ENCODE results near the gene MED29. TPM values are rescaled to one million over a fixed set of nuclear protein-coding genes. Genes with fewer than 3 reads are reported as not detected.

Gene MED29
- total RNA-seq, 1 experiment from 2014 or later = 42.9 TPM

DNA sequence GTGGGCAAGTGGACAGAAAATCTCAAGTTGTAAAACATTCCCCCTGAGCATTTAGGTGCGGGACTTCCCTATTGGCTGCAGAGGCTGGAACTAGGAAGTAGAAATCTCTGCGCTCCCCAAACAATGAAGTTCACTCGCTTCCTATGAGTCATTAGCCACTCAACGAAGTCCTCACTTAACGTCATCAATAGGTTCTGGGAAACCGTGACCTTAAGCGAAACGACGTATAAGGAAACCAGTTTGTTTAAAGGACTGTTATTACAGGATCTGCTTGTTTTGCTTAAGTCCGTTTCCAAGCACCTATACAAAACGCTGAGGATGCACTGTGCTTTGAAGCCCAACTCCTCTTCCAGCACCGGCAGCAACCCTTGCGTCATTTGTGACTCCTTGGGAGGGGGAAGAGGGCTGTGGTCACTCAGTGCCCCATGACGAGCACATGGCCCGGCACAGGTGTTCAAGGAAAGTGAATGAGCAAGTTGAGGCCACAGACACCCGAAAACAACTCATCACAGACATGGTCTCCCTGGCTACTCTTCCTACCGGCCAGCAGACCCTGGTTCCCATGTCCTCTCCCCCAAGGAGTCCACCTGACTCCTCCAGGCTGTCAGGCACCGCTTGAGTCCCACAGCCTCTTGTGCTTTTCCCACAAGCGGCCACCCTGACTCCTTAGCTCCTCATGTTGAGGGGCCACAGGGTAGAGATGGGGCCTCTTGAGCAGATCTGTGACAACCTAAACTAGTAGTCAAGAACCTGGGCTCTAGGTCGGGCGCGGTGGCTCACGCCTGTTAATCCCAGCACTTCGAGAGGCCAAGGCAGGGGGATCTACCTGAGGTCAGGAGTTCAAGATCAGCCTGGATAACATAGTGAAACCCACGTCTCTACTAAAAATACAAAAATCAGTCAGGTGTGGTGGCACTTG, 39.8 kb downstream of the MED29 start (continued):
- TF ChIP-seq, protein P1, sequence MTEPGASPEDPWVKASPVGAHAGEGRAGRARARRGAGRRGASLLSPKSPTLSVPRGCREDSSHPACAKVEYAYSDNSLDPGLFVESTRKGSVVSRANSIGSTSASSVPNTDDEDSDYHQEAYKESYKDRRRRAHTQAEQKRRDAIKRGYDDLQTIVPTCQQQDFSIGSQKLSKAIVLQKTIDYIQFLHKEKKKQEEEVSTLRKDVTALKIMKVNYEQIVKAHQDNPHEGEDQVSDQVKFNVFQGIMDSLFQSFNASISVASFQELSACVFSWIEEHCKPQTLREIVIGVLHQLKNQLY (CRISPR knock-in tag; IDR thresholded peaks at IDR 0.05) = no peak
- no peak for TF ChIP-seq TP53 (CRISPR knock-in tag; IDR thresholded peaks at IDR 0.05)
- TF ChIP-seq, protein P2, sequence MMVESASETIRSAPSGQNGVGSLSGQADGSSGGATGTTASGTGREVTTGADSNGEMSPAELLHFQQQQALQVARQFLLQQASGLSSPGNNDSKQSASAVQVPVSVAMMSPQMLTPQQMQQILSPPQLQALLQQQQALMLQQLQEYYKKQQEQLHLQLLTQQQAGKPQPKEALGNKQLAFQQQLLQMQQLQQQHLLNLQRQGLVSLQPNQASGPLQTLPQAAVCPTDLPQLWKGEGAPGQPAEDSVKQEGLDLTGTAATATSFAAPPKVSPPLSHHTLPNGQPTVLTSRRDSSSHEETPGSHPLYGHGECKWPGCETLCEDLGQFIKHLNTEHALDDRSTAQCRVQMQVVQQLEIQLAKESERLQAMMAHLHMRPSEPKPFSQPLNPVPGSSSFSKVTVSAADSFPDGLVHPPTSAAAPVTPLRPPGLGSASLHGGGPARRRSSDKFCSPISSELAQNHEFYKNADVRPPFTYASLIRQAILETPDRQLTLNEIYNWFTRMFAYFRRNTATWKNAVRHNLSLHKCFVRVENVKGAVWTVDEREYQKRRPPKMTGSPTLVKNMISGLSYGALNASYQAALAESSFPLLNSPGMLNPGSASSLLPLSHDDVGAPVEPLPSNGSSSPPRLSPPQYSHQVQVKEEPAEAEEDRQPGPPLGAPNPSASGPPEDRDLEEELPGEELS (CRISPR knock-in tag; IDR thresholded peaks at IDR 0.05) = no peak
- TF ChIP-seq, protein P3, sequence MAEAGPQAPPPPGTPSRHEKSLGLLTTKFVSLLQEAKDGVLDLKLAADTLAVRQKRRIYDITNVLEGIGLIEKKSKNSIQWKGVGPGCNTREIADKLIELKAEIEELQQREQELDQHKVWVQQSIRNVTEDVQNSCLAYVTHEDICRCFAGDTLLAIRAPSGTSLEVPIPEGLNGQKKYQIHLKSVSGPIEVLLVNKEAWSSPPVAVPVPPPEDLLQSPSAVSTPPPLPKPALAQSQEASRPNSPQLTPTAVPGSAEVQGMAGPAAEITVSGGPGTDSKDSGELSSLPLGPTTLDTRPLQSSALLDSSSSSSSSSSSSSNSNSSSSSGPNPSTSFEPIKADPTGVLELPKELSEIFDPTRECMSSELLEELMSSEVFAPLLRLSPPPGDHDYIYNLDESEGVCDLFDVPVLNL (CRISPR knock-in tag; IDR thresholded peaks at IDR 0.05; ENCODE audit: borderline replicate concordance, low read depth) = no peak
- no peak for TF ChIP-seq JUN (CRISPR knock-in tag; IDR thresholded peaks at IDR 0.05)
- TF ChIP-seq FOXP1 (CRISPR knock-in tag; IDR thresholded peaks at IDR 0.05; ENCODE audit: borderline replicate concordance) = 0 out of 2 replicates have a peak, but pooled peaks have one; percentile 22
- no peak for TF ChIP-seq SOX15 (CRISPR knock-in tag; IDR thresholded peaks at IDR 0.05)
- no peak for TF ChIP-seq ERG (CRISPR knock-in tag; IDR thresholded peaks at IDR 0.05)
- TF ChIP-seq, protein P4, sequence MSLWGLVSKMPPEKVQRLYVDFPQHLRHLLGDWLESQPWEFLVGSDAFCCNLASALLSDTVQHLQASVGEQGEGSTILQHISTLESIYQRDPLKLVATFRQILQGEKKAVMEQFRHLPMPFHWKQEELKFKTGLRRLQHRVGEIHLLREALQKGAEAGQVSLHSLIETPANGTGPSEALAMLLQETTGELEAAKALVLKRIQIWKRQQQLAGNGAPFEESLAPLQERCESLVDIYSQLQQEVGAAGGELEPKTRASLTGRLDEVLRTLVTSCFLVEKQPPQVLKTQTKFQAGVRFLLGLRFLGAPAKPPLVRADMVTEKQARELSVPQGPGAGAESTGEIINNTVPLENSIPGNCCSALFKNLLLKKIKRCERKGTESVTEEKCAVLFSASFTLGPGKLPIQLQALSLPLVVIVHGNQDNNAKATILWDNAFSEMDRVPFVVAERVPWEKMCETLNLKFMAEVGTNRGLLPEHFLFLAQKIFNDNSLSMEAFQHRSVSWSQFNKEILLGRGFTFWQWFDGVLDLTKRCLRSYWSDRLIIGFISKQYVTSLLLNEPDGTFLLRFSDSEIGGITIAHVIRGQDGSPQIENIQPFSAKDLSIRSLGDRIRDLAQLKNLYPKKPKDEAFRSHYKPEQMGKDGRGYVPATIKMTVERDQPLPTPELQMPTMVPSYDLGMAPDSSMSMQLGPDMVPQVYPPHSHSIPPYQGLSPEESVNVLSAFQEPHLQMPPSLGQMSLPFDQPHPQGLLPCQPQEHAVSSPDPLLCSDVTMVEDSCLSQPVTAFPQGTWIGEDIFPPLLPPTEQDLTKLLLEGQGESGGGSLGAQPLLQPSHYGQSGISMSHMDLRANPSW (CRISPR knock-in tag; conservative IDR thresholded peaks at IDR 0.05; ENCODE audit: low read depth) = no peak
- TF ChIP-seq, protein P5, sequence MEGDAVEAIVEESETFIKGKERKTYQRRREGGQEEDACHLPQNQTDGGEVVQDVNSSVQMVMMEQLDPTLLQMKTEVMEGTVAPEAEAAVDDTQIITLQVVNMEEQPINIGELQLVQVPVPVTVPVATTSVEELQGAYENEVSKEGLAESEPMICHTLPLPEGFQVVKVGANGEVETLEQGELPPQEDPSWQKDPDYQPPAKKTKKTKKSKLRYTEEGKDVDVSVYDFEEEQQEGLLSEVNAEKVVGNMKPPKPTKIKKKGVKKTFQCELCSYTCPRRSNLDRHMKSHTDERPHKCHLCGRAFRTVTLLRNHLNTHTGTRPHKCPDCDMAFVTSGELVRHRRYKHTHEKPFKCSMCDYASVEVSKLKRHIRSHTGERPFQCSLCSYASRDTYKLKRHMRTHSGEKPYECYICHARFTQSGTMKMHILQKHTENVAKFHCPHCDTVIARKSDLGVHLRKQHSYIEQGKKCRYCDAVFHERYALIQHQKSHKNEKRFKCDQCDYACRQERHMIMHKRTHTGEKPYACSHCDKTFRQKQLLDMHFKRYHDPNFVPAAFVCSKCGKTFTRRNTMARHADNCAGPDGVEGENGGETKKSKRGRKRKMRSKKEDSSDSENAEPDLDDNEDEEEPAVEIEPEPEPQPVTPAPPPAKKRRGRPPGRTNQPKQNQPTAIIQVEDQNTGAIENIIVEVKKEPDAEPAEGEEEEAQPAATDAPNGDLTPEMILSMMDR (IDR thresholded peaks at IDR 0.05) = no peak
- no peak for TF ChIP-seq NR3C1 (CRISPR knock-in tag; conservative IDR thresholded peaks at IDR 0.05; ENCODE audit: low read depth)
- TF ChIP-seq, protein P6, sequence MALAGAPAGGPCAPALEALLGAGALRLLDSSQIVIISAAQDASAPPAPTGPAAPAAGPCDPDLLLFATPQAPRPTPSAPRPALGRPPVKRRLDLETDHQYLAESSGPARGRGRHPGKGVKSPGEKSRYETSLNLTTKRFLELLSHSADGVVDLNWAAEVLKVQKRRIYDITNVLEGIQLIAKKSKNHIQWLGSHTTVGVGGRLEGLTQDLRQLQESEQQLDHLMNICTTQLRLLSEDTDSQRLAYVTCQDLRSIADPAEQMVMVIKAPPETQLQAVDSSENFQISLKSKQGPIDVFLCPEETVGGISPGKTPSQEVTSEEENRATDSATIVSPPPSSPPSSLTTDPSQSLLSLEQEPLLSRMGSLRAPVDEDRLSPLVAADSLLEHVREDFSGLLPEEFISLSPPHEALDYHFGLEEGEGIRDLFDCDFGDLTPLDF (CRISPR knock-in tag; IDR thresholded peaks at IDR 0.05) = no peak
- no peak for TF ChIP-seq CREM (CRISPR knock-in tag; IDR thresholded peaks at IDR 0.05)
- TF ChIP-seq FOXK1 (CRISPR knock-in tag; IDR thresholded peaks at IDR 0.05) = no peak
- TF ChIP-seq, protein P7, sequence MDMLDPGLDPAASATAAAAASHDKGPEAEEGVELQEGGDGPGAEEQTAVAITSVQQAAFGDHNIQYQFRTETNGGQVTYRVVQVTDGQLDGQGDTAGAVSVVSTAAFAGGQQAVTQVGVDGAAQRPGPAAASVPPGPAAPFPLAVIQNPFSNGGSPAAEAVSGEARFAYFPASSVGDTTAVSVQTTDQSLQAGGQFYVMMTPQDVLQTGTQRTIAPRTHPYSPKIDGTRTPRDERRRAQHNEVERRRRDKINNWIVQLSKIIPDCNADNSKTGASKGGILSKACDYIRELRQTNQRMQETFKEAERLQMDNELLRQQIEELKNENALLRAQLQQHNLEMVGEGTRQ (CRISPR knock-in tag; IDR thresholded peaks at IDR 0.05) = no peak
- no peak for TF ChIP-seq FOXJ3 (CRISPR knock-in tag; IDR thresholded peaks at IDR 0.05; ENCODE audit: borderline replicate concordance)
- TF ChIP-seq TEAD4 (CRISPR knock-in tag; IDR thresholded peaks at IDR 0.05) = no peak
- TF ChIP-seq MXD4 (CRISPR knock-in tag; IDR thresholded peaks at IDR 0.05; ENCODE audit: borderline replicate concordance) = no peak
- TF ChIP-seq RORB (CRISPR knock-in tag; IDR thresholded peaks at IDR 0.05) = no peak
- no peak for TF ChIP-seq ZNF232 (CRISPR knock-in tag; IDR thresholded peaks at IDR 0.05)
- TF ChIP-seq CREB1 (CRISPR knock-in tag; IDR thresholded peaks at IDR 0.05) = no peak
- 0 out of 2 replicates have a peak, but pooled peaks have one; percentile 21 for TF ChIP-seq NFYB (CRISPR knock-in tag; conservative IDR thresholded peaks at IDR 0.05; ENCODE audit: low read depth)
- TF ChIP-seq ETV6 (CRISPR knock-in tag; IDR thresholded peaks at IDR 0.05) = no peak
- no peak for TF ChIP-seq ESRRA (CRISPR knock-in tag; IDR thresholded peaks at IDR 0.05; ENCODE audit: borderline replicate concordance)
- no peak for TF ChIP-seq ZNF121 (CRISPR knock-in tag; IDR thresholded peaks at IDR 0.05)
- TF ChIP-seq NR2C2 (CRISPR knock-in tag; IDR thresholded peaks at IDR 0.05) = no peak

Measured in WTC11 (cell line).